NCI-H748 (cell line): ENCODE measurements around the gene OTULINL.

ENCODE experiments used
- DNase-seq: peaks from one replicate; lab custom pipeline; 2025; ENCODE audit not compliant: unreplicated experiment; lab: John Stamatoyannopoulos, UW

OTULINL gene

GRCh38 chr5:14576206-14576605 is 5.4 kb upstream of the OTULINL start:
- DNase-seq, result no peak

- DNase-seq, result no peak
Measured at GRCh38 chr5:14577079-14577725, 4.4 kb upstream of the OTULINL start.

- peak; percentile 40 for DNase-seq
Measured at GRCh38 chr5:14577971-14578370, 3.6 kb upstream of the OTULINL start.

GRCh38 chr5:14579246-14579645 is 2.3 kb upstream of the OTULINL start:
- no peak for DNase-seq

- peak; percentile 88 for DNase-seq
Measured at GRCh38 chr5:14579731-14580397, 1.7 kb upstream of the OTULINL start.

- peak; percentile 93 for DNase-seq
Measured at GRCh38 chr5:14580398-14581034, 1.1 kb upstream of the OTULINL start.

GRCh38 chr5:14581891-14582796 is 552 bp downstream of the OTULINL start:
- DNase-seq, result peak; percentile 90

GRCh38 chr5:14582797-14583137 is 1.2 kb downstream of the OTULINL start:
- peak; percentile 78 for DNase-seq

GRCh38 chr5:14584848-14585247 is 3.3 kb downstream of the OTULINL start:
- DNase-seq, result peak; percentile 58

GRCh38 chr5:14587150-14587549 is 5.6 kb downstream of the OTULINL start:
- no peak for DNase-seq

- peak; percentile 57 for DNase-seq
Measured at GRCh38 chr5:14588145-14588544, 6.6 kb downstream of the OTULINL start.

- DNase-seq, result peak; percentile 98
Measured at GRCh38 chr5:14588758-14589543, 7.4 kb downstream of the OTULINL start.

GRCh38 chr5:14590949-14591348 is 9.4 kb downstream of the OTULINL start:
- no peak for DNase-seq

- no peak for DNase-seq
Measured at GRCh38 chr5:14591548-14591947, 10.0 kb downstream of the OTULINL start.

- no peak for DNase-seq
Measured at GRCh38 chr5:14593326-14594021, 11.9 kb downstream of the OTULINL start.

- DNase-seq, result no peak
Measured at GRCh38 chr5:14594378-14595074, 12.9 kb downstream of the OTULINL start.

- no peak for DNase-seq
Measured at GRCh38 chr5:14595189-14595588, 13.6 kb downstream of the OTULINL start.

- no peak for DNase-seq
Measured at GRCh38 chr5:14595891-14596290, 14.3 kb downstream of the OTULINL start.

- DNase-seq, result no peak
Measured at GRCh38 chr5:14597080-14597479, 15.5 kb downstream of the OTULINL start.
